AG08395 (cell line): ENCODE measurements around the gene STRN.
A peak's percentile ranks its signal among the peaks of the same experiment; 100 is the strongest.
"Not testable (repeated sequence)": the region's sequence is repeated elsewhere in the genome, so short reads cannot be mapped to it uniquely, and the experiment has no call there.

Source experiments
- DNase-seq: peaks from one replicate; pipeline ENCODE4 v3.0.0; 2012; ENCODE audit warnings: mixed read lengths, low spot score

STRN gene

DNA sequence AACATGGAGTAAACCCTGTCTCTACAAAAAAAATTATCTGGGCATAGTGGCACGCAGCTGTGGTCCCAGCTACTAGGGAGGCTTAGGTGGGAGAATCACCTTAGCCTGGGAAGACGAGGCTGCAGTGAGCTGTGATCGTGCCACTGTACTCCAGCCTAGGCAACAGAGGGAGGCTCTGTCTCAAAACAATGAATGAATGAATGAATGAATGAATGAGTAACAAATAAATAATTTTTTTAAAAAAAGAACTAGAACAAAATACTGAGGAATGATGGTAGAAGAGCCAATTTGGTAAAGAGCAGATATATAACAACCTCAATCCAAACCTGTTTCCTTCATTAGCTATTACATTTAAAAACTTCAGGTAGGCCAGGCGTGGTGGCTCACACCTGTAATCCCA is 60.1 kb downstream of the STRN start:
- DNase-seq, result no peak

DNA sequence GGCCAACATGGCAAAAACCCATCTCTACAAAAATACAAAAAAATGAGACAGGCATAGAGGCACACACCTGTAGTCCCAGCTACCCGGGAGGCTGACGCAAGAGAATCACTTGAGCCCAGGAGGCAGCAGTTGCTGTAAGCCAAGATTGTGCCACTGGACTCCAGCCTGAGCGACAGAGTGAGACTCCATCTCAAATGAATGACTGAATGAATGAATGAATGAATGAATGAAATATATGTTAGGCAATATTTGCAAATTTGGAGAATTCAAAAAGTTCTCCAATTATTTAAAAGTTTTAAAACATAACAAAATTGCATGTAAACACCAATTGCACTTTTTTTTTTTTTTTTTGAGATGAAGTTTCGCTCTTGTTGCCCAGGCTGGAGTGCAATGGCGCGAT is 61.7 kb downstream of the STRN start:
- DNase-seq, result no peak

DNA sequence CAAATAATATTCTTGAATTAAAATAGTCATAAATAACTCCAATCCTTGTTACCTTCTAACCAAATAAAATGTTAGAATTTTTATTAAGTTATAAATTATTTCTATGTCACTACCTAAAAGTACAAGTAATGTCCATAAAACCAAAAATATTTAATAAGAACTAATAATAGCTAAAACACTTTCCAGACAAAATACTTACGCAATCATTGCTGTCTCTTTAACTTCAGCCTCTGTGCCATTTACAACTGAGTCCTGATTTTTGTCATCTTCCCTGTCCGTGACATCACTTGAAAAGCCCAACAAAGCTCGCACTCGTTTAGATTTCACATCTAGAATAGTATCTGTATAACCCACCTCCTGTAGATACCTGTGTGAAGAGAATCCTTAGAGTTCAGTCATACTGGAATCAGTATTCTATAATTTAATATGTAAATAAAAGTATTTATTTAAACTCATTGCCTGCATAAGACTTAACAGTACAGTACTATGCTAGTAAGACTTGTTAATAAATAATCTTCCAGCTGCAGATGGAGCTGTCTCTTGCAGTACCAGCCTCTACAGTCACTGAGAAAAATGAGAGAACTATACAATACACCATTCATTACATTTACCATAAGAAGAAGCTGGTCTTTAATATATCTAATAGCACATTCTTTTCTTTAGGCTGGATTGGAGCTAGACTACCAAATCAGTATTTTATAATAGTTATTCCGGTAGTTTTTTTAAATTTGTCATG is 63.8 kb downstream of the STRN start:
- DNase-seq, result no peak

DNA sequence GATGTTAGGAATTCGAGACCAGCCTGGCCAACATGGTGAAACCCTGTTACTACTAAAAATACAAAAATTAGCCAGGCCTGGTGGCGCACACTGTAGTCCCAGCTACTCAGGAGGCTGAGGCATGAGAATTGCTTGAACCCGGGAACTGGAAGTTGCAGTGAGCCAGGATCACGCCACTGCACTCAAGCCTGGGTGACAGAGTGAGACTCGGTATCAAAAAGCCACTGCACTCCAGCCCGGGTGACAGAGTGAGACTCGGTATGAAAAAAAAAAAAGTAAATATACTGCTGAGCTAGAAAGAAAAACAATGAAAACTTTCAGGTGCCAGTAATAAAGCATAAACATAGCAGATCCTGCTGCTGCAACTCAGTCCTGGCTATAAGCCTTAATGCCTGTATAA is 73.5 kb downstream of the STRN start:
- no peak for DNase-seq

GRCh38 chr2:36889795-36890194 is 76.5 kb downstream of the STRN start:
- peak; percentile 81 for DNase-seq

GRCh38 chr2:36887095-36887494 is 79.2 kb downstream of the STRN start:
- not testable (repeated sequence) for DNase-seq

GRCh38 chr2:36886664-36887063 is 79.7 kb downstream of the STRN start:
- DNase-seq, result no peak

DNA sequence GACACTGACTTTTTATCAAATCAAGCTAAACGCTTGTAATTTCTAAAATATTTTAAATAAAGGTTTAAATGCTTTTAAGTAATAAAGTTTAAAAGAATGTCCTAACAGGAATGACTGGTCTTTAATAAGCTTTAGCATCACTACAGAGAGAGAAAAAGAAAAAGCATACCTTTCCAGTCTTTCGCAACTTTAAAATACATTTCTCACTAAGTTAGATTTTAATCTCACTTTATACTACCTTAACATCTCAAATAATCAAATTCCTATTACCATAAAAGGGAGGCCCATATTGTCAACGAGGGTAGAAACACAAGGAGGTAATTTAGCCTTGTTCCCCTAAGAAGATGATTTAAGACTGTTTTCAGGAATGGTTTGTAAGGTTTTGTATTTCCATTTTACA is 80.7 kb downstream of the STRN start:
- no peak for DNase-seq

DNA sequence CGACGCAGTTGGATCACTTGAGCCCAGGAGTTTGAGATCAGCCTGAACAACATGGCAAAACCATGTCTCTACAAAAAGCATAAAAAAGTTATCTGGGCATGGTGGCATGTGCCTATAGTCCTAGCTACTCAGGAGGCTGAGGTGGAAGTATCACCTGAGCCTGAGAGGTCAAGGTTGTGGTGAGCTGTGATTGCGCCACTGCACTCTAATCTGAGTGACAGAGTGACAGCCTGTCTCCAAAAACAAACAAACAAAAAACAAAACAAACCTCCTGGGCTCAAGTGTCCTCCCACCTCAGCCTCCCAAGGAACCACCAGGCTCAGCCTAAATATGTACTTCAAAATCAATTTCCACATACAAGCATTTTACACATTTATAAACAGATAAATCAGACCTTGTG is 83.8 kb downstream of the STRN start:
- DNase-seq, result no peak

- DNase-seq, result no peak
Measured at GRCh38 chr2:36881816-36882215, 84.5 kb downstream of the STRN start.

GRCh38 chr2:36878429-36878828 is 87.9 kb downstream of the STRN start:
- no peak for DNase-seq

- DNase-seq, result no peak
Measured at GRCh38 chr2:36871068-36871707, 95.1 kb downstream of the STRN start.

- no peak for DNase-seq
Measured at GRCh38 chr2:36869606-36870005, 96.7 kb downstream of the STRN start.

- no peak for DNase-seq
Measured at GRCh38 chr2:36861896-36862295, 104.4 kb downstream of the STRN start.

DNA sequence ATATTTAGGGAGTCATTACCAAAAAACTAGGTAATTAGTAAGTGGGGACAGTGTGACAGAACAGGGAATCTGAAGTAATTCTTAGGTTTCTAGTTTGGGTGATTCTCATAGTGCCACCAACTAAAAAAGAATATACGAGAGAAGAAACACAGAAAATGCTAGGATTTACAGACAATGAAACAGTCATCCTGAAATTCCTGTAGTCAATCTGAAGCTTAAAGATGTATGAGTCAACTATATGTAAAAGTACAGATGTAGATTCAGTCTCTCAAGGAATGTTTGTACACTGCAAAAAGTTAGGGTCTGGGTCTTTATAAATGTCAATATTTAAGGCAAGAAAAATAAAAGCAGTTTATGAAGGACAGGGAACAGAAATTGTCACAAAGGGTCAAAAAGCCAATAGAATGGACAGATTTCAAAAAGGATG is 107.0 kb downstream of the STRN start:
- no peak for DNase-seq

- DNase-seq, result no peak
Measured at GRCh38 chr2:36858551-36859365, 107.6 kb downstream of the STRN start.

DNA sequence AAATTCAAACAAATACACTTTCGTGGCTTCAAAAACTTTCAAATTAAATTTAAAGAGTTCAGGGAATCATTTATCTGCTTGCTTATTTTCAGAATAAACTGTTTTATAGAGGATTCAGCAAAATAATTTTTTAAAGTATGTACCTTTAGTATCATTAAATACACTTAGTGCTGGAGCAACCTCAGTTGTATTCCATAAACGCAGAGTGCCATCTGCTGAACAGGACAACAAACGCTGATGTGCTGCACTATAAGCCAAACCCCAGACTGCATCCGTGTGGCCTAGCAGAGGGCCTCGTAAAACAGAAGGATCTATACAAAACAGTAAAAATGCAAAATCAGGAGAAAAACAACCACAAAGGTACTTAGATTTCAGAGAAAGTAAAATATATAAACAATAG is 108.6 kb downstream of the STRN start:
- no peak for DNase-seq

DNA sequence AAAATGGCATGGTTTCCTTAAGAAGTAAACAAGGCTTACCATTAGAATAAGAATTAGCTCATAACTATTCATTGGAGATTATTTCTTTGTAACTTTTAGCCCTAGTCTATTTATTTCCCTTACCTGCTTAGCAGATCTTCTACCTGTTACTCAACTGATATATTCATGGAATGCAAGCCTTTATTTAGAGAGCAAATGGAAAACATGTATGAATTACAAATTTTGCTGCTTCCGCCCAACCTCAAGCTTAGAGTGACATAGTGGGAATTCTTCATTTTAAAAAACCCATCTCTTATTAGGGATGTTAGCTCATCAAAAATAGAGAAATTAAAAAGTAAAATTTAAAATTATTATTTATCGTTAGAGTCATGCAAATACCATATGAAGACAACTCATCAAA is 110.9 kb downstream of the STRN start:
- no peak for DNase-seq

DNA sequence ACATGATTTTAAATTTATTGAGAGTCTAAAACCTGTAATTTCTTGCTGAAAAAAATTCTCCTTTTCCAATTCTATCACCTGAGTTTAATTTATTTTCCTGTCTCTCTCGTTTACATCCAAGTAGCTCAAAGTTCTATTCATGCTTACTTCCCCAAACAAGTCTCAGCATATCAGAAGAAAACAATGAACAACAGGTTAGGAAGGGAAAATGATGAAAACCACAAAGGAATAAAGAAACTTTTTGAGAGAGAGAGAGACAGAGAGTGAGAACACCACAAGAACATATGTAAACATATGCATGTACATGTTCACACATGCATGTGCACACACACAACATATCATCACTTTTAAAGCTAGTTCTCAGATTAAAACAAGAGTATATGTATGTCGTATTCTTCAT is 112.1 kb downstream of the STRN start:
- no peak for DNase-seq

GRCh38 chr2:36849265-36849664 is 117.1 kb downstream of the STRN start:
- no peak for DNase-seq

- no peak for DNase-seq
Measured at GRCh38 chr2:36843838-36844237, 122.5 kb downstream of the STRN start.

- no peak for DNase-seq
Measured at GRCh38 chr2:36839976-36840617, 126.2 kb downstream of the STRN start.
